Stimulated activated CD4-positive, alpha-beta T cell treated with anti-CD3 and anti-CD28 coated beads, Interleukin-4, amount 100 ng/mL, for 1 hour (primary cell): ENCODE measurements around the gene PRKAR1B.
A peak's percentile ranks its signal among the peaks of the same experiment; 100 is the strongest.

Source experiments
- DNase-seq: peaks from one replicate; pipeline ENCODE4 v3.0.0-alpha.2; 2020

The PRKAR1B gene

DNA sequence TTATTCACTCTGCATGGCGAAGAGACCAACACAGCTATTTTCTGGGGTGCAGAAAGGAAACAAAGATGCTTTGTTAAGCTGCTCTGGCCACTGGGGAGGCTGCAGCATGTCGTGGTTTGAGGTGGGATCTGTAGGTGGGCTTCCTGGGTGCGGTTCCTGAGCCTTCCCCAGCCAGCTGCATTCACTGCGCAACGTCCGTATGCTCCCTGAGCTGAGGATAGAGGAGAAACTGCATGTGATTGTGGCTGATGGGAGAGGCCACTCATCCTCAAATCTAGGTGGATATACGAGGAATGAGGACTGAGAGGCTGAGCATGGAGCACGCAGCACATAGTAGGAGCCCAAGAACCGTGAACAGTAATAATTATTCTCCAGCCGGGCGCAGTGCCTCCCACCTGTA is 10.4 kb downstream of the PRKAR1B start:
- DNase-seq: no peak

DNA sequence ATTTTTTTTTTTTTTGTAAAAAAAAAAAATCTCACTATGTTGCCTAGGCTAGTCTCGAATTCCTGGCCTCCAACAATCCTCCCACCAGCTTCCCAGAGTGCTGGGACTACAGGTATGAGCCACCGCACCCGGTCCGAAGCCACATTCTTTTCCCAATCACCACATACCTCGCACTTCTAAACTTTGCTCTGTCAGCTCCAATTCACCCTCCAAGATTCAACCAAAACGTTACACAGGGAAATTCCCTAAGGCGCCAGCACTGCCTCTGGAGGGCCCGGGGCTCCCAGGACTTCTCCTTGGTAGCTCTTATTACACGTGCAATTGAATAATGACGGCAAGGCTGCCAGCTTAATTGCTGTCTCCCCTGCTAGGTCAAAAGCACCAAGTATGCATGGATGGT is 10.9 kb downstream of the PRKAR1B start:
- no peak for DNase-seq

GRCh38 chr7:714251-714671 is 12.8 kb downstream of the PRKAR1B start:
- DNase-seq: no peak

- DNase-seq: no peak
These were observed 13.4 kb downstream of the PRKAR1B start for GRCh38 chr7:713488-714230.

GRCh38 chr7:713139-713457 is 14.0 kb downstream of the PRKAR1B start:
- DNase-seq: no peak

DNA sequence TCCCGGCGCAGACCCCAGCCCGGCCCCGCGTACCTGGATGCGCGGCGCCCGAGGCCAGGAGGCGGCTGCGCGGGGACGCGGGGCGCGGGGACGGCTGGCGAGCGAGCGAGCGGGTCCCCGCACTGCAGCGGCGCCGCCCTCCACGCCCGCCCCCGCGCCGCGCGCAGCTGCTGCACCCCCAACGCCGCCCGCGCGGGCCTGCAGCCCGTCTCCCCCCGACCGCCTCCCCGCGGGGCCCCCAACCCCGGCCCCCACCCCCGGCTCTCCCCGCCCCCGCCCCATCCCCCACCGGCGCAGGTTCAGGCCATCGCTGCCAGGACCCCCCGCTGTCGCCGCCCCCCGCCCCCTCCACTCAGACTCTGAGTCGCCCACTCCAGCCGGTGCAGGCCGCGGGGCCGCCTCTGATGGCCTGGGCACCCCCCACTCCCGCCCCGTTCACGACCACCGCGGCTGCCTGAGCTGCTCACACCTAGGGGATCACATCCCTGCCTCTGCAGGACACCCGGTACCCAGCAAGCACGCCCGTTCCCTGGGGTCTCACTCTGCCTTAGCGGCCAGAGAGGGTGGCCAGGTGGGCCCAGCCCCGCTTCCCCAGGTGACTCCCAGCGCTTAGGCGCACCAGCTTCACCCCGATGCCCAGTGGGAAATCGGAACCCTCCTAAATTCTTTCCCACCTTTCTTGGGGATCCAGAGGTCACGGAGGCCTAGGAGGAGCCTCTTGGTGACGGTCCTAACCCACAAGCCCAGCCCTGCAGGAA is 14.5 kb downstream of the PRKAR1B start:
- DNase-seq: peak; percentile 36

DNA sequence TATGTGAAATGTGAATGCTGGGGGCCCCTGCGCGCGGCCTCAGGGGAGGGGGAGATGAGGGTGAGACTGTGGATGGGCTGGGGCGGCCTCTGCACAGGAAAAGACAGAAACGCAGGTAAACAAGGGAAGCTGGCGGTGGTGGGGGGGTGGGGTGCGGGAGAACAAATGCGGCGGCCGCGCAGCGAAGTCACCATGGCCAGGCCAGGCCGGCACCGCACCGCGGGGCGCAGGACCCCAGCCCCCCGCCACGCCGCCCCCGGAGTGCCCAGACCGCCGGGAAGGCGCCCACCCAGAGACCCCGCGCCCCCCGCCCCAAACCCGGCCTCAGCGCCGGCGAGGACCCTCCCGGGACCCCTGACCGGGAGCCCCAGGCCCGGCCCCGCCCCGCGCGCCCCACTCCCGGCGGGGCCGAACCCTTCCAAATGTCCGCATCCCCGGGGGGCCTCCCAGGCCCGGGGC is 15.1 kb downstream of the PRKAR1B start:
- DNase-seq: no peak

- DNase-seq: no peak
These were observed 15.8 kb downstream of the PRKAR1B start for GRCh38 chr7:711093-711921.

- DNase-seq: no peak
These were observed 16.9 kb downstream of the PRKAR1B start for GRCh38 chr7:710161-710560.

- DNase-seq: no peak
These were observed 19.6 kb downstream of the PRKAR1B start for GRCh38 chr7:707296-708000.

- DNase-seq: no peak
These were observed 20.4 kb downstream of the PRKAR1B start for GRCh38 chr7:706721-707120.

- DNase-seq: no peak
These were observed 24.0 kb downstream of the PRKAR1B start for GRCh38 chr7:703049-703448.

DNA sequence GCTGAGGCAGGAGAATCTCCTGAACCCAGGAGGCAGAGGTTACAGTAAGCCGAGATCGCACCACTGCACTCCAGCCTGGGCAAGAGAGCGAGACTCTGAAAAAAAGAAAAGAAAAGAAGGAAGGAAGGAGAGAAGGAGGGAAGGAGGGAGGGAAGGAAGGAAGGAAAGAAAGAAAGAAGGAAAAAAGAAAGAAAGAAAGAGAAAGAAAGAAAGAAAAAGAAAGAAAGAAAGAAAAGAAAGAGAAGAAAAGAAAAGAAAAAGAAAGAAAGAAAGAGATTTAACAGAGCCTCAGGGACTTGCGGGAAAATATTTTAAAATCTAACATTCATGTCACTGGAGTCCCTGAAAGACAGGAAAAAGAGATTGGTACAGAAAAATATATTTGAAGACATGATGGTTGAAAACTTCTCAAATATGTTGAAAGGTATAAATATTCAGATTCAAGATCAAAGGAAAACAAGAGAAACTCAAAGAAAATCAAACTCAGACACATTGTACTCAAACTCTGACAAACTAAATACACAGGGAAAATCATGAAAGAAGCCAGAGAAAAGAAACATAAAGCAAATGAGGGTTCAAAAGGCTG is 25.9 kb downstream of the PRKAR1B start:
- no peak for DNase-seq

DNA sequence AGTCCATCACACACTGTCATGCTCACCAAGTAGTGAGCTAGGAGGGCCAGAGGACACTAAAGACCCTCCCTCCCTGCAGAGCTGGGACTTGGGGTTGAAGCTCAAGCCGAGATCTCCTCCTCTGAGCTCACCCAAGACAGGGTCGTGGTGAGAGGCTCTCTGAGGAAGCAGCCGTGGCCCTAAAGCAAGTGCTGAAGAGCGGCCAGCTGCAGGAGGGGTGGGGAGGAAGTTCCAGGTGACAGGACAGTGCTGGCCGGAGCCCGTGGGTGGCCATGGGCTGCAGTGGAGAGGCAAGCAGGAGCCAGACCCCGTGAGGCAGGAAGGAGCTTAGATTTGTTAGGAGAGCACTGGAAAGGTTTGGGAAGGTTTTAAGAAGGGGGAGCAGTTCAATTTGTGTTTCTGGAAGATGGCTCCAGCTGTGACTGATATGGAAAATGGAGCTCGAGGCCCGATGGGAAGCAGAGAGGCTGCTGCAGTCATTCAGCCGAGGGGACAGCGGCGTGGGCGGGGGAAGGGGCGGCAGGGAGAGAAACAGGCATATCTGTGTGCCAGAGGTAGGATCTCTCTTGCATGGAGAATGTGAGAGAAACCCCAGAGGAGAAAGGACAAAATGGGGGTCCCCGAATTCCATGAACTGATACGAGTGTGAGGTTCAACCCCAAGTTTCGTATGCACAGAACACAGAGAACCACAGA is 27.5 kb downstream of the PRKAR1B start:
- DNase-seq: no peak

- DNase-seq: no peak
These were observed 28.3 kb downstream of the PRKAR1B start for GRCh38 chr7:698515-699475.

DNA sequence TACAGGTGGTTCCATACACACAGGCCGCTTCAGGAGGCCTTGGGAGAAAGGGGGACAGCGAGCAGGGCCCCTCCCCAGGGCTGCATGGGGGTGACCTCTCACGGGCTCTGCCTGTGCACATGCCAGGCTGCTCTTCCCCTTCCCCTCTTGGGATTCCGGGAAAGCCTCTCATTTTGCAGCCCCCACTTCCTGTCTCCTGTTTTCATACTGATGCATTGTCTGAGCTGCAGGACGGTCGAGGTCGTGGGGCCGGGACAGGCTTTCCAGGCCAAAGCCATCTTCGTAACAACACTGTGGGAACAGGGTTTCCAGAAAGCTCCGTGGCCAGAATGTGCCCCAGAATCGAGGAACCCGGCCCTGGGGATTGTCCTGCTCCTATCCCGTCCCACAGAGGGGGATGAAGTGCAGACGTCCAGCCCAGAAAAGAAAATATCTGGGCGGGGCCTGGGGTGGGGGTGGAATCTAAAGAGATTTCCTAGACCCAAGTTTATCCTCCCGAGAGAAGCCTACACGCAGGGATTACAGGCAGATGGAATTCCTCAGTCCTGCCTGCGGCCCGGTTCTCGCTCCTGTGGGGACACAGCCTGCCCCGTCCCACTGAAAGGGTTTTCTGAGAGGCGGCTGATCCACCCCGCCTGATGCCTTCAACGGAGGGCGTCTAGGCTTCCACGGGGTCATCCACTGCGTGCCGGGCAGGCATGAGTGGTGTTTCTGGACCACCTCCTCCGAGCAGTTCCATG is 30.1 kb downstream of the PRKAR1B start:
- DNase-seq: no peak

GRCh38 chr7:696426-696811 is 30.7 kb downstream of the PRKAR1B start:
- DNase-seq: no peak

DNA sequence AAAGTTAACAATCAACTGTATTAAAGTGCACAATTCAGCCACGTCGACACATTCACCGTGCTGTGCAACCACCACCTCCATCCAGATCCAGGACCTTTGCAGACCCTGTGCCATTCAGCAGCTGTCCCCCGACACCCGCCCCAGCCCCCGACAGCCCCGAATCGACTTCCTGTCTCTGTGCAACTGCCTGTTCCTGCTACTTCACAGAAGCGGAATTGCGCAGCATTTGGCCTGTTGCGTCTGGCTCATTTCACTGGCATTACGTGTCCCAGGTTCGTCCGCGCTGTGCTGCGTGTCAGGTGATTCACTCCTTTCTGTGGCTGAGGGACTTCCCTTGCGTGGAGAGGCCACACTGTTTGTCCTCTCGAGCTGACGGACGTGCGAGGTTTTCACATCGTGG is 33.8 kb downstream of the PRKAR1B start:
- no peak for DNase-seq

DNA sequence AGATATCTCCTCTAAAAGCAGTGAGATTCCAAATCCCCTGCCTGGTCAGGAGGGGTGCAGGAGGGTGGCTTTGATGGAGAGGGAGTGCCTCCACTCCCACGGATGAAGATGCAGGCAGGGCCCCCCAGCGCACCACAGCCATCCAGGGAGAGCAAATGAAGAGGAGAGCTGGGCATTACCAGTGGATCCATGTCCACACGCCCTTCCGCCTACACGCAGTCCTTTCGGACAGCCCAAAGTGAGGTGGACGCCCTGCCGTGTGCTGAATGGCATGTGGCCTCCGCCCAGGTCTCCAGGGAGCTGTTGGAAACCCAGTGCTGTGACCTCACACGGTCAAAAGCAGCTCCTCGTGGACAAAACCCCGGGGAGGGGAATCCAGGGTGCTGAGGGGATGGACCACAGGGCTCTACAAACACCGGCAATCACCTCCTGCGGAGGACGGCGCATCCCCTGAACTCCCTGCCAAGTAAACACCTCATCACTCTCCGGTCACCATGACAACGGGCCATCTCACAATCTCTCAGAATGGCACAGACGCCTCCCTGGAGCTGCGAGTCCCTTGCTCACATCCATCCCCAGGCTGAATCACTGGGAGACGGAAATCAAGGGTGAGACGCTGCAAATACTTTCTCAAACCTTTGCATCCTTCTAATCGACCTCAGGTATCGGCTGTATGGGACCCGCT is 35.6 kb downstream of the PRKAR1B start:
- no peak for DNase-seq
